GM12878 (cell line): ENCODE data around the gene ZMYND15. TPM values are rescaled to one million over a fixed set of nuclear protein-coding genes. Genes with fewer than 3 reads are reported as not detected.
"Not testable (repeated sequence)": the region's sequence is repeated elsewhere in the genome, so short reads cannot be mapped to it uniquely, and the experiment has no call there.

Experiments
- ATAC-seq: fragments of 200-7000 bp; cut with Tn5 transposase; 3 replicates; pipeline ENCODE4 v1.9.1; 2020; ENCODE audit warnings: mild to moderate bottlenecking, moderate library complexity
- BruUV-seq: library from RNA; stranded (reverse); fragments of 400-500 nt; replicated peaks from 2 replicates; lab custom pipeline; 2021; lab: Mats Ljungman, UMichigan
- CTCF ChIA-PET: fragments of 300-600 bp; sonication (Branson Sonifier 250); formaldehyde crosslinking; extraction: SDS; loops from one replicate; lab custom pipeline; 2021; ENCODE audit warnings: inconsistent platforms; lab: Yijun Ruan, JAX
- POLR2A ChIA-PET: fragments of 350-600 bp; formaldehyde crosslinking; extraction: SDS; loops from one replicate; lab custom pipeline; 2021; ENCODE audit warnings: inconsistent platforms; lab: Charles Lee
- RAD21 ChIA-PET: fragments of 300-600 bp; sonication (Branson Sonifier 250); formaldehyde crosslinking; loops from one replicate; lab custom pipeline; 2023; ENCODE audit warnings: antibody characterized with exemption; ENCODE audit not compliant: unreplicated experiment; lab: Charles Lee
- SMC1A ChIA-PET: fragments of 300-600 bp; sonication (Branson Sonifier 250); formaldehyde crosslinking; loops from one replicate; lab custom pipeline; 2023; ENCODE audit not compliant: unreplicated experiment, uncharacterized antibody; lab: Charles Lee
- DNase-seq: peaks from one replicate; pipeline ENCODE4 v3.0.0-alpha.2; 2011; ENCODE audit warnings: low read depth, low spot score
- FAIRE-seq: peaks from 3 replicates; lab custom pipeline; 2011; peaks lifted over from hg19 to GRCh38; lab: Jason Lieb, UNC
- H2AFZ ChIP-seq: 2 replicates; pipeline ENCODE4 v1.6.0; 2011; ENCODE audit warnings: low read depth, low read length, control low read depth; ENCODE audit not compliant: control insufficient read depth
- H3K27ac ChIP-seq: 2 replicates; pipeline ENCODE4 v1.5.1; 2011; ENCODE audit warnings: control low read depth; ENCODE audit not compliant: control insufficient read depth, insufficient read depth
- H3K27me3 ChIP-seq, 2 experiments: replicated peaks in 1 of 2; 2 replicates each; pipeline versions ENCODE4 v1.6.0 to v1.6.1; 2011; ENCODE audit warnings: low read length in 1 of 2; ENCODE audit not compliant: control insufficient read depth in 2 of 2, insufficient read depth in 2 of 2
- H3K36me3 ChIP-seq, 2 experiments: 2 replicates each; pipeline ENCODE4 v1.5.1; 2011; ENCODE audit warnings: low read length in 1 of 2; ENCODE audit not compliant: control insufficient read depth in 2 of 2, insufficient read depth in 2 of 2
- H3K4me1 ChIP-seq: 2 replicates; pipeline ENCODE4 v1.6.1; 2011; ENCODE audit warnings: mild to moderate bottlenecking, low read length, moderate library complexity, mixed read lengths; ENCODE audit not compliant: control insufficient read depth, insufficient read depth
- H3K4me2 ChIP-seq: 2 replicates; pipeline ENCODE4 v1.6.0; 2011; ENCODE audit warnings: control low read depth; ENCODE audit not compliant: control insufficient read depth, insufficient read depth
- H3K4me3 ChIP-seq: fragments of 200-600 bp; sonication (generic); 2 replicates; pipeline ENCODE4 v1.5.1; 2016
- H3K79me2 ChIP-seq: 2 replicates; pipeline ENCODE4 v1.6.0; 2011; ENCODE audit warnings: low read length; ENCODE audit not compliant: control insufficient read depth, insufficient read depth
- H3K9ac ChIP-seq: 2 replicates; pipeline ENCODE4 v1.8.0; 2011; ENCODE audit warnings: low read length, control low read depth, mixed read lengths; ENCODE audit not compliant: control insufficient read depth, insufficient read depth
- H3K9me3 ChIP-seq: replicated peaks from 3 replicates; pipeline ENCODE4 v1.5.1; 2011; ENCODE audit warnings: mild to moderate bottlenecking, low read length; ENCODE audit not compliant: control insufficient read depth, insufficient read depth
- H4K20me1 ChIP-seq: 2 replicates; pipeline ENCODE4 v1.6.0; 2011; ENCODE audit not compliant: control insufficient read depth, insufficient read depth
- BHLHE40 ChIP-seq, 2 experiments: fragments of 450-650 bp in 1 of 2; IDR thresholded peaks; 2 replicates each; pipeline ENCODE4 v1.6.1; 2011 to 2017; ENCODE audit warnings: low read depth in 2 of 2, borderline replicate concordance in 1 of 2, improper control_type of control experiment in 1 of 2, low read length in 1 of 2, mild to moderate bottlenecking in 1 of 2
- BMI1 ChIP-seq: fragments of 450-650 bp; IDR thresholded peaks from 2 replicates; pipeline ENCODE4 v1.6.1; 2016; ENCODE audit warnings: mild to moderate bottlenecking, moderate library complexity, borderline replicate concordance
- EGR1 ChIP-seq, 2 experiments: IDR thresholded peaks; 1 replicate in 1 of 2; 2 replicates in 1 of 2; pipeline ENCODE4 v1.6.1; 2011 to 2012; ENCODE audit warnings: low read depth in 2 of 2, low read length in 2 of 2, borderline replicate concordance in 1 of 2, mild to moderate bottlenecking in 1 of 2, moderate library complexity in 1 of 2
- IKZF1 ChIP-seq: fragments of 450-650 bp; conservative IDR thresholded peaks from 2 replicates; pipeline ENCODE4 v1.6.1; 2017; ENCODE audit warnings: antibody characterized with exemption, mild to moderate bottlenecking
- JUNB ChIP-seq: IDR thresholded peaks from 2 replicates; pipeline ENCODE4 v1.6.1; 2016; ENCODE audit warnings: antibody characterized with exemption, mild to moderate bottlenecking
- PKNOX1 ChIP-seq: fragments of 450-650 bp; IDR thresholded peaks from 2 replicates; pipeline ENCODE4 v1.6.1; 2016; ENCODE audit warnings: mild to moderate bottlenecking
- RELA ChIP-seq: fragments of 450-650 bp; IDR thresholded peaks from 2 replicates; pipeline ENCODE4 v1.8.0; 2014; ENCODE audit warnings: borderline replicate concordance; ENCODE audit not compliant: partially characterized antibody
- SIN3A ChIP-seq: IDR thresholded peaks from 2 replicates; pipeline ENCODE4 v1.6.1; 2012; ENCODE audit warnings: low read depth, low read length, improper control_type of control experiment
- SPI1 ChIP-seq: IDR thresholded peaks from 2 replicates; pipeline ENCODE4 v1.6.1; 2011; ENCODE audit warnings: low read depth, mild to moderate bottlenecking, low read length, moderate library complexity, borderline replicate concordance; ENCODE audit not compliant: insufficient read depth
- WGBS: methylation state at CpG from one replicate; pipeline ENCODE4 v1.1.6; 2016; ENCODE audit warnings: low lambda C conversion rate; ENCODE audit not compliant: insufficient replicate concordance, insufficient coverage; ENCODE audit errors: missing lambda C conversion rate; 5-methylcytosine and 5-hydroxymethylcytosine counted together
- in situ Hi-C: fragments of 300-500 bp; cut with MboI; formaldehyde crosslinking; loops from 9 replicates; pipeline ENCODE4 v1.14.3; 2018; ENCODE audit warnings: mixed read lengths
- intact Hi-C: fragments of 100-400 bp; cut with micrococcal nuclease; formaldehyde crosslinking; loops from one replicate; pipeline ENCODE4 v1.14.2; 2022; ENCODE audit not compliant: unreplicated experiment
- polyA plus RNA-seq, 11 experiments: library from polyadenylated mRNA; depleted of rRNA in 4 of 11; unstranded in 6 of 11; stranded (reverse) in 5 of 11; fragments of >200 nt; fragmentation: Nextera tagmentation in 4 of 11; fragmentation: Illumina TruSeq in 1 of 11; extraction: Ambion mirVana in 4 of 11; extraction: Trizol in 1 of 11; gene quantifications; 1 replicate in 1 of 11; 2 replicates in 10 of 11; pipeline versions ENCODE4 v1.2.1 to v1.2.3, GENCODE V29; 2011 to 2016; ENCODE audit warnings: inconsistent platforms in 2 of 11, missing spikeins in 2 of 11, low read depth in 1 of 11
- total RNA-seq, 4 experiments: library from RNA; depleted of rRNA in 3 of 4; stranded (reverse); fragments of >200 nt in 3 of 4; fragmentation: Illumina TruSeq in 1 of 4; extraction: Trizol in 1 of 4; gene quantifications; 2 replicates each; pipeline versions ENCODE4 v1.2.1 to v1.2.3, GENCODE V29; 2013 to 2021

ZMYND15 gene
- total and polyA plus RNA-seq, 10 of the 15 experiments (the other 5 are each of a cell fraction or from before 2014, with no cell fraction given), result 0.03 to 0.17 (median 0.06) TPM; not detected in 4

- peak; percentile 13 for TF ChIP-seq RELA
- TF ChIP-seq PKNOX1, result no peak
- peak in 1 of 2 experiments; percentile 49; a peak in 1 of 3 replicates for TF ChIP-seq EGR1 (IDR thresholded peaks at IDR 0.05; ENCODE audit: borderline replicate concordance in 1 of 2, low read depth in 2 of 2, low read length in 2 of 2)
- TF ChIP-seq BHLHE40 (IDR thresholded peaks at IDR 0.05; ENCODE audit: borderline replicate concordance in 1 of 2, low read depth in 2 of 2, low read length in 1 of 2), result peak in 1 of 2 experiments; percentile 43; a peak in 2 of 4 replicates
- TF ChIP-seq BMI1, result no peak
- TF ChIP-seq SIN3A, result no peak
- no peak for TF ChIP-seq JUNB
- peak; percentile 81 for TF ChIP-seq IKZF1
- TF ChIP-seq SPI1, result peak; percentile 69
These were observed at the start of gene ZMYND15, which contains the start of gene CXCL16 (continued) for GRCh38 chr17:4739122-4740024.

DNA sequence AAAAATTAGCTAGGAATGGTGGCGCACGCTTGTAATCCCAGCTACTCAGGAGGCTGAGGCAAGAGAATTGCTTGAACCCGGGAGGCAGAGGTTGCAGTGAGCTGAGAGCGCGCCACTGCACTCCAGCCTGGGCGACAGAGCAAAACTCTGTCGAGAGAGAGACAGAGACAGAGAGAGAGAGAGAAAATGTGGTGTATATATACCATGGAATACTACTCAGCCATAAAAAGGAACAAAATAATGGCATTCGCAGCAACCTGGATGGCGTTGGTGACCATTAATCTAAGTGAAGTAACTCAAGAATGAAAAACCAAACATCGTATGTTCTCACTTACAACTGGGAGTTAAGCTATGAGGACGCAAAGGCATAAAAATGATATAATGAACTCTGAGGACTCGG lies 49.8 kb upstream of the ZMYND15 start:
- H3K4me3 ChIP-seq, RAD21 ChIA-PET, H3K9me3 ChIP-seq, FAIRE-seq, H2AFZ ChIP-seq, DNase-seq, H3K27me3 ChIP-seq, H3K4me2 ChIP-seq, POLR2A ChIA-PET, H3K4me1 ChIP-seq, H3K9ac ChIP-seq, H3K36me3 ChIP-seq, H3K27ac ChIP-seq, in situ Hi-C loops, BruUV-seq, ATAC-seq, H4K20me1 ChIP-seq, intact Hi-C loops, H3K79me2 ChIP-seq, SMC1A ChIA-PET: not testable (repeated sequence)
- 90% methylated on average over 12 of the region's 12 CpGs for WGBS
- CTCF ChIA-PET, result interaction anchor here (1.2 to 2.5 kb wide), 2 partner anchors 123 to 200 kb away, joined by 3 to 8 read pairs; no protein-coding TSS in a partner anchor
